ENCODE data around the gene AGAP9. TPM values are rescaled to one million over a fixed set of nuclear protein-coding genes. Genes with fewer than 3 reads are reported as not detected.

The AGAP9 gene
- 8.5 to 11.5 TPM (median 11.0 TPM) in 5 replicates for total RNA-seq (2022; extraction: Qiagen RNA extraction; ENCODE audit: low read depth)

DNA sequence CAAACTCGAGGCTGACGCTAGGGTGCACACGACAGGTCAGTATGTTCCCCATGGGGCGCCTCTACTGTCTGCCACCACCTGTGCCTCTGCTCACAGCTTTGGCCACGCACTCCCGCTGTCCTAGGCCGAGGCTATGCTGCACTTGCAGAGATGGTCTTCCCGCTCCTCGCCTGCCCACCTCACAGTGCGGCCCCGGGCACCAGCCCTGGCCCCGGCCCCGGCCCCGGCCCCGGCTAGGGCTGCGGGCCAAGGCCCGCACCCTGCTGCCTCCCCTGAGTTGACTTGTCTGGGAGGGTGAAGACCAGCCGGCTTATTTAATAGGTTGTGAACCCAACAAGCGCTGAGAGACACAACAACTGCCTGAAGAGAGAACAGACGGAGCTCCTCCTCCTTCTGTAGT, at the start of gene AGAP9:
AGAP9 (minus strand) TSS at position 164 of the 400 bp plus-strand sequence; CDS start at position 52, 112 bp downstream.

DNA sequence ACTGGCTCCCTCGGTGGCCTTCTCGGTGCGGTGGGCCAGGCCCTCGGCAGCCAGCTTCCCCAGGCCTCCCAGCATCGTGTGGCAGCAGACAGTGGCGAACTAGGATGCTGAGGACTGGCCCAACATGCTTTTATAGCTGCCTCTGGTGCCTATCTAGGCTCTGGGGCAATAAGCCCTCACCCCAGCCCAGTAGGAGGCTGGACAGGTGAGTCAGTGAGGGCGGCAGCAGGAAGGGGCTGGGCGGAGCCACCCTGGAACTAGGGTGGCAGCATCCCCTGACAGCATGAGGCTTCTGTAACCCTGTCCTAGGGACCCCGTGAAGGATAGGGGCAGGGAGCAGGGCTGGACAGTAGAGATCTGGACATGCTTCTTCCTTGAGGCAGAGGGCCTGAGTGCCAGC, 31.8 kb downstream of the AGAP9 start, which contains the start of gene FAM25G:
FAM25G (minus strand) TSS at position 101 of the 400 bp plus-strand sequence; CDS start at position 75, 26 bp downstream.

DNA sequence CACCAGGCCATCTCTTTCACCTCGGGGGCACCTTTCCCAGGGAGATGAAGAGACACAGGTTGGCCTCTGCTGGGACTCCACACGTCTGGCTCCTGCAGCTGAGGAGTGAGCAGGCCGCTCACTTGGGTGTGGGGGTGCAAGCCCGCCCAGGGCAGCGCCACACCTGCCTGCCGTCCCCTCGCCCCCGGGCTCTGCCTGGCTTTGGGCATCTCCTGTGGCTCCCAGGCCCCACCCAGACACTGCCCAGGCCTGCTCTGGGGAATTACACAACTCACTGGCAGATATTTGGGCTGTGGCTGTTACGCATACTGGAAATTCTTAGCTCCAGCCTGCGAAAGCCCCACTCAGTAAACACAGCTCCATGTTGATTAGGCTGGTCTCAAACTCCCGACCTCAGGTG, 39.5 kb downstream of the AGAP9 start, which contains the start of gene ANXA8:
ANXA8 (minus strand) TSS at position 193 of the 400 bp plus-strand sequence; CDS start at position 11, 182 bp downstream.

Other genes starting within 250 kb of the AGAP9 start
- gene GDF10, start 223.4 kb downstream of the AGAP9 start, total RNA-seq (2022; extraction: Qiagen RNA extraction; ENCODE audit: low read depth) = 0.05 to 0.19 TPM (median 0.11 TPM) in 4 of 5 replicates, not detected in the other
- not detected in 5 replicates for gene GDF2, start 201.2 kb downstream of the AGAP9 start, total RNA-seq (2022; extraction: Qiagen RNA extraction; ENCODE audit: low read depth)
- not detected in 5 replicates for gene RBP3, start 175.3 kb downstream of the AGAP9 start, total RNA-seq (2022; extraction: Qiagen RNA extraction; ENCODE audit: low read depth)
- gene ZNF488, start 139.3 kb downstream of the AGAP9 start, total RNA-seq (2022; extraction: Qiagen RNA extraction; ENCODE audit: low read depth) = 10.8 to 15.7 TPM (median 13.8 TPM) in 5 replicates
- 29.5 to 41.7 TPM (median 34.3 TPM) in 5 replicates for gene ANXA8, start 39.5 kb downstream of the AGAP9 start, total RNA-seq (2022; extraction: Qiagen RNA extraction; ENCODE audit: low read depth)
- gene FAM25G, start 31.9 kb downstream of the AGAP9 start, total RNA-seq (2022; extraction: Qiagen RNA extraction; ENCODE audit: low read depth) = 3.8 TPM in 1 of 5 replicates, not detected in the others
- gene SYT15B, start 240.0 kb upstream of the AGAP9 start, total RNA-seq (2022; extraction: Qiagen RNA extraction; ENCODE audit: low read depth) = 2.6 to 5.2 TPM (median 3.0 TPM) in 5 replicates

Data from A549 treated with ZK216348 at 1 μM for 4 hours (cell line).